Posterior vena cava (tissue), 2 donors: ENCODE results near the gene CCR1. TPM values are rescaled to one million over a fixed set of nuclear protein-coding genes. Genes with fewer than 3 reads are reported as not detected.

Experiments
- DNase-seq: peaks from one replicate; pipeline ENCODE4 v3.0.0-alpha.2; 2020; ENCODE audit warnings: low spot score
- intact Hi-C, 2 donors: fragments of 100-400 bp; cut with DNase I; formaldehyde crosslinking; loops; one replicate each; pipeline versions ENCODE4 v1.14.1 to v1.14.2; 2022 to 2023
- long read RNA-seq, 2 donors: library from polyadenylated mRNA; unstranded; transcript quantifications; one replicate each; pipeline ENCODE4 v2.0.0, GENCODE V29; 2020 to 2021
- total RNA-seq, 2 donors: library from RNA; stranded (reverse); fragmentation: NEBNext Ultra II Directional; extraction: Animal tissue kit (Norgen Biotek cat#: 25700); gene quantifications; one replicate each; pipeline ENCODE4 v1.2.1, GENCODE V29; 2021
- donor health status: DM: yes; HTN: yes; CAD: no.
- donor health status: DM: yes; HTN: yes; CAD: no.

The CCR1 gene
- total RNA-seq = 10 to 100 TPM; 12.0 to 23.7 TPM
- long read RNA-seq, donor 1, partial matches to known transcripts = 0 of 4 reads
- long read RNA-seq, donor 1, other reads (novel, unspliced or antisense) = 2 of 4 reads
- long read RNA-seq, donor 2, transcript CCR1-201 (2 exons, 2,731 nt) = major isoform, 6 of 6 reads
- long read RNA-seq, donor 2, partial matches to known transcripts = 0 of 6 reads
- long read RNA-seq, donor 2, other reads (novel, unspliced or antisense) = 0 of 6 reads

DNA sequence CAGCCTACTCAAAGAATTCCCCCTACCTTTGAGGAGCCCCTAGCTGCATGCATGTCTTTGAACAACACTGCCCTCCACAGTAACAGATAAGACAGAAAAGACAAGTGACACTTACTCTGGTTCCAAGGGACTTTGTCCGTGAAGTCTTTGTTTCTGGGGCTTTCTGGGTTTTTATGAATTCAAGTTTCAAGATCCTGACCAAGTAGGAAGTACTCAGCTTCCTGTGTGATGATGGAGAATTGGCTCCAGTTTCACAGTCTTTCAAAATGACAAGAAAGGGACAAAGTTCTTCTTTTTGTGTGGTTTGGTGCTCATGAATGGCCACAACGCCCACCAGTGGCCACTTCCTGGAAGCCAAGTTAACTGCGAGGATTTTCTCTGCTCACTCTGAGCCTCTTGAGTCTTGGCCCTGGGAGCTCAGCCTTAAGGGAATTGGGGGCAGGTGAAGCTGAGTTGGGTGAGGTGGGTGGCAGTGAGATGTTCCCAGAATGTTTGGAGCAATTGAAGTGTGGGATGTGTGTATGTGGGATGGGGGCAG lies at the start of gene CCR1:
TSS of gene CCR1 (minus strand) at position 147 of the 538 bp plus-strand sequence. CDS start 4,000 bp downstream, outside the sequence.
- DNase-seq = peak; percentile 87
- intact Hi-C loops = loop anchor here in 1 of 2 donors (2.0 kb wide), 1 partner anchor 23 kb away; no protein-coding TSS in a partner anchor

DNA sequence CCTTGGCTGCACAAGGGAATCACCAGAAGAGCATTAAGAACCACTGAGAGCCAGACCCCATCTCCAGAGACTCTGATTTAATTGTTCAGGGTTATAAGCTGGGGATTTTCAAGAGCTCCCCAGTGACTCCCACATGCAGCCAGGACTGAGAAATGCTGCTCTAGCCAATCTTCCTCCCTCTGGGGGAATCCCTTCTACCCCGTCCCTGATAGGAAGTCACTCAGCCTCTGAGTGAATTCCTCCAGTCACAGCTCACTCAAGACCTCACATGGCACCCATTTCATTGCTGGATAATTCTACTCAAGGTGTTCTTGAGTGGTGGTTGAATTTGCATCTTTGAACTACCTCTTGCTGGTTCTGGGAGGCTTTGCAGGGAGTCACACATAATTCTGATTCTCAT lies 44.9 kb upstream of the CCR1 start:
- DNase-seq = no peak
- intact Hi-C loops = no loop called here

DNA sequence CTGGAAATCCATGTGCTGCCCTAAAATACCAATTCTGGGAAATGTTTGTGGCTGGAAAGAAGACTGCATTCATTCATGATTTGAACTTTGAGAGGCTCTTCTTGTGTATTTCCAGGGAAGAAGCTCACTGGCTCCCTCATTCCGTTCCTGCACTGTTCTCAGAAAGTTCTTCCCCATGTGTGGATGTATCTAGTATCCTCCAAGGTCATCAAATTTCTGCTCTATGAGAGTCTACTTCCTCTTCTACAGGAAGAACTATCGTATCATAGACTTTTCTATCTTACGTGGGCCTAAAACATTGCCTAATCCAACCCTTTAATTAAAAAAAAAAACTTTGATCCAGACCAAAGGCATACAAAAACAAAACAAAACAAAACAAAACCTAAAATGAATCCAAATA lies 37.0 kb upstream of the CCR1 start:
- DNase-seq = no peak
- intact Hi-C loops = no loop called here

DNA sequence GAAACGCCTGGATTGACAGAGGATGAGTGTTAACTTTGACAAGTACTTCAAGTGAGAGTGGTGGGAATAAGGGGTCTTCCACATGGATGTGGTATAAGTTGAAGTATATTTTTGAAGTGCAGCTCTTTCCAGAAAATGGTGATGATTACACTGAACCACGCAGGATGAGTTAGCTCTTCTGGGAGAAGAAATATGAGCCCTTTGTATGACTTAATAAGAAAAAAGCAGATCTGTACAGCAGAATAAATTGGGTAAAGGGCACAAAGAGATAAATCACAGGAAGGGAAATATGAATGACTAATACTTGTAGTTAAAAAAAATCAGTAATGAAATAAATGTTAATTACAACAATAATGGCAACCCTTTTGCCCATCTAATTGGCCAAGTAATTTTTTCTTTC lies 35.4 kb upstream of the CCR1 start:
- no peak for DNase-seq
- intact Hi-C loops = no loop called here

DNA sequence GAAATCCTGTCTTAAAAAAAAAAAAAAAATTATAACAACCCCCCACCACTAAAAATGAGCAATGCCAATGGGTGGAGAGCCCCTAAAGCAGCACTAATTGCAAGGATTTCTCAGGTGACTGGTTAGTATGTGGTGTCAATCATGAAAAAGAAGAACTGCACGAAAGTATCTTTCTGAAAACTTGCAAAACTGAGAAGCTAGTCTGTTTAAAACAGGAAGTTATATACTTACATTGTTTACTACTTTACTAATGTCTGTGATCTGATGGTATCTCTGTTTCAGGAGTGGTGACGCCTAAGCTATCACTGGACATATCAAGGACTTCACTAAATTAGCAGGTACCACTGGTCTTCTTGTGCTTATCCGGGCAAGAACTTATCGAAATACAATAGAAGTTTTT lies 34.0 kb upstream of the CCR1 start, which contains the start of gene CCR3:
TSS of gene CCR3 (plus strand) at position 341 of the 400 bp plus-strand sequence. CDS start 22,699 bp downstream, outside the sequence.
- intact Hi-C loops = no loop called here
- DNase-seq = no peak

DNA sequence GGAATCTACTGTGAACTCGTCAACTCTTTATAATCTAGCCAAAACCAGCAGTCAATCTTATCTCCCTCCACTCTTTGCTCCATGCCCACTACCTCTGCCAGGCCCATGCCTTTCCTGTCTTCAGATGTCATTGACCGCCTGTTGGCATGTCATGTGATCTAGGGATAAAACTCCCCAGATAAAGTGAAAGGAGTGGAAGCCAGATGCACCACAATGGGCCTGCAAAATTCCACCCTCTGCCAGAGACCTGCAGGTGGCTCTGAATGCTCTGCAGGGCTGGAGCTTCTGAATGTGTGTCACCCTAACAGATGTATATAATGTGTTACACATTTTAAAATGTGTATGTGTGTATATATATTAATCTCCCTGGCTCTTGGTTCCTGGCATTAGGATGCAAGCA lies 31.8 kb upstream of the CCR1 start:
- no peak for DNase-seq
- intact Hi-C loops = no loop called here

DNA sequence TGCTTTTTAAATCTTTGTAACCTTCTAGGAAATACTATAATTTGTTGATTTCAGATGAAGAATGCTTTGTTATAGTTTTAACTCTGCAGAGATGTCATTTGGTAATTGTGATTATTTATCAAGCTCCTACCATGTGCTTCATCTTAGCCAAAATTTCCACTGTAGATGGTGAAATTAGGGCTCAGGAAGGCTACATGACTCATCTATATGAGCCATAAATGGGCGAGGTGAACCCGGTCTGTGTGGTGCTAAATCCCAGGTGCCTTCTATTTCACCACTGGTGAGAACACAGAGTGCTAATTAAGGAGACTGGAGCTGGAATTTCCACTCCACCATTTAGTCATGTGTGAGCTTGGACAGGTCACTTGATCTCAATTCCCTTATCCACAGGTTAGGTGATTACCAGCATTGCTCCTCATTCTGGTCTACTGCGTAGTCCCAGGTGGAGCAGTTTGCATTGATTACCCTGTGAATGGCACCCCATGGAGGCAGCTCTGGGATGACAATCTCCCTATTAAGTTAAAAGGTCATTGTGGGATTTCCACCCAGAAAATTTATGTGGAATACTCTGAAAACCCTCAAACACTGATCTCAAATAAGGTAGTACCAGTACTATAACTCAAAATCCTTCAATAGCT lies 31.3 kb upstream of the CCR1 start:
- DNase-seq = no peak

DNA sequence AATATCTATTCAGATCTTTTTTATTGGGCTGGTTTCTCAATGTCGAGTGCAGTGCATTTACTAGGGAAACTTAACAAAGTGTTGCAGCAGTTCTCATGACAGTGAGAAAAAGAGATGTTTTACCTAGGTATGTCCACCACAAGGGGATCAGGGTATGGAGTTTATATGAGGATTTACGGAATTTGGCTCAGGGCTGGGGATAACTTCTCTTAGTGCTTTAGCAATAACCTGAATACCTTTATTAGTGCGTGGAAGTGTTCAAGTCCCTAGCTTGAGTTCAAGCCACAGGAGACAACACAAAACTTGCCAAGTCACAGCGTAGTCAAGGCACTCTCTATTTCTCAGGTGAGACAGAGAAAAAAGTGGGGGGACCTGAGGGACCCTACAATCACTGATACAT lies 30.3 kb upstream of the CCR1 start:
- intact Hi-C loops = no loop called here
- no peak for DNase-seq

More for the DNA sequence above, 31.3 kb upstream of the CCR1 start:
- intact Hi-C loops = no loop called here

DNA sequence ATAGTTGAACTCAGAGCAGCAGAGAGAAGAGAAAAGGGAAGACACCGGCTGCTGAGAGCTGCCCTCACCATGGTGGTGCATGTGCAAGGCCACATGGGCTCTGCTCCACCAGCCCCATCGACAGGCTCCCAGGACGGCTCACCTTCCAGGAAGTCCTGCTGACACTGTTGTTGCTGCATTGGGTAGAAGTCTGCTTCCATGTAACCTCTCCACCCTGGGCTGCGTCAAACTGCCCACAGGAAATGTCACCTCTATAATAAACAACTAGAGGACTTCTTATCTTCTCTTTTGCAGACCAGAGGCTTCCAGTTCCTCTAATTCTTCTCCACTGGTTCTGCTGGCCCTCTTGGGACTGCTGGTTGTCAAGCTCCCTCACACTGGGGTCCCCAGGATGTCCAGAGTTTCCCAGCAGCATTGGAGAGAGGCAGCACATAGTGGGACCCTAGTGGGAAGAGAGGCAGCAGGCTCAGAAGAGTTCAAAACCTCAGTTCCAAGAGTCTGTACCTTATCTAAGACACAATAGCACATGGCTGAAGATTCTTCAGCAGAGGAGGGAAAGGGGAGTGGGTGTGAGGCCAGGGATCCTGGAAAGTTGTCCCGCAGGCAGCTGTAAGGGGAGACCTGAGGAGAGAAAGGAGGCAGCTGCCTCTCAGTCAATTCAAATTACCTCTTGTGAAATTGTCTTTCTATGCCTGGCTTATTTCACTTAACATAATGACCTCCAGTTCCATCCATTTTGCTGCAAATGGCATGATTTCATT lies 28.4 kb upstream of the CCR1 start:
- intact Hi-C loops = no loop called here
- DNase-seq = no peak

DNA sequence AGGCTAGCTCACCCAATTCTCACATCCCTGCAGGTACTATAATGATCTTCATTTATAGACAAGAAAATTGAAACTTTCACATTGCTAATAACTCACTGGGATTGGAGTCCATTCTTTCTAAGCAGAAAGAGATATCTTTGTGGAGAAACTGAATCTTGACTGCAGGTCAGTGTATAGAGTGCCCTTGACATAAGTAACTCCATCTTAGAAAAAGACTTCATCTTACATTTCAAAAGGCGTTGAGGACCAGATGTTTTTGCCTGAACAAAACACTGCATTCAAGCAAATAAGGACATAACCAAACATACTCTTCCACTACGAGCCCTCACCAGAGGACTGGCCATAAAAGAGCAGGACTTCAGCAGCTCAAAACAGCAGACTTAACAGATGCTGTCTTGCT lies 27.3 kb upstream of the CCR1 start:
- DNase-seq = no peak
- intact Hi-C loops = no loop called here

DNA sequence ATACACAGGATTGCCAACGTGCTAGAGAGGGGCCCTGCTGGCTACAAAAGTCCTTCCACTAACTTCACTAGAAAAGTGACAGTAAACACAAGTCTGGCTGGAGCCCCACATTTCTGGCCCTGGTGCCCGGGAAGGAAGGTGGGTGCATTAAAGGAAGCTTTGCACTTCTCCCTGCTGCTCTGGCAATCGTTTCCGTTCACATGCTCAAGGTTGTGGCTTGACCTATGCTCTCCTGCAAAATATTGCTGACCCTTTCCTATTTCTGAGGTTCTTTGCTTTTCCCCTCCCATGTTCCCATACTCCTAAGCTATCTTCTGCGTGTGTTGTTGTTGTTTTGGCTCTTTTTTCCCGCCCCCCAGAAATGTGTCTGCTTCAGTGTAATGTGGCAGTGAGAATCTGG lies 25.1 kb upstream of the CCR1 start:
- no peak for DNase-seq
- intact Hi-C loops = no loop called here

DNA sequence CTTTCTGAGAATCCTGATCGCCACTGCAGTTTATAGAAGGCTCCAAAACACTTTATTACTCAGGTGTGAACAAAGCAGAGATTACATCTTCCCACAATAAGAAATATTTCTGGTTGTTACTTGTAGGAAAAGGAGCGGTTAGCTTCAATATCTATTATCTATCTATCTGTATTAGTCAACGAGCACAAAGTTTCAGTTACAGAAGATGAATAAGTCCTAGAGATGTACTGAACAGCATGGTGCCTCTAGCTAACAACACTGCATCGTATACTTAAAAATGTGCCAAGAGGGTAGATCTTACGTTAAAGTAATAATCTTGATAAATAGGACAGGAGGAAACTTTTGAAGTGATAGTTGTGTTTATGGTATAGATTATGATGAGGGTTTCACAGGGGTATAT lies 23.2 kb upstream of the CCR1 start:
- no peak for DNase-seq
- intact Hi-C loops = loop anchor here in 1 of 2 donors (2.0 kb wide), 1 partner anchor 23 kb away; the partner anchor contains the start of gene CCR1

DNA sequence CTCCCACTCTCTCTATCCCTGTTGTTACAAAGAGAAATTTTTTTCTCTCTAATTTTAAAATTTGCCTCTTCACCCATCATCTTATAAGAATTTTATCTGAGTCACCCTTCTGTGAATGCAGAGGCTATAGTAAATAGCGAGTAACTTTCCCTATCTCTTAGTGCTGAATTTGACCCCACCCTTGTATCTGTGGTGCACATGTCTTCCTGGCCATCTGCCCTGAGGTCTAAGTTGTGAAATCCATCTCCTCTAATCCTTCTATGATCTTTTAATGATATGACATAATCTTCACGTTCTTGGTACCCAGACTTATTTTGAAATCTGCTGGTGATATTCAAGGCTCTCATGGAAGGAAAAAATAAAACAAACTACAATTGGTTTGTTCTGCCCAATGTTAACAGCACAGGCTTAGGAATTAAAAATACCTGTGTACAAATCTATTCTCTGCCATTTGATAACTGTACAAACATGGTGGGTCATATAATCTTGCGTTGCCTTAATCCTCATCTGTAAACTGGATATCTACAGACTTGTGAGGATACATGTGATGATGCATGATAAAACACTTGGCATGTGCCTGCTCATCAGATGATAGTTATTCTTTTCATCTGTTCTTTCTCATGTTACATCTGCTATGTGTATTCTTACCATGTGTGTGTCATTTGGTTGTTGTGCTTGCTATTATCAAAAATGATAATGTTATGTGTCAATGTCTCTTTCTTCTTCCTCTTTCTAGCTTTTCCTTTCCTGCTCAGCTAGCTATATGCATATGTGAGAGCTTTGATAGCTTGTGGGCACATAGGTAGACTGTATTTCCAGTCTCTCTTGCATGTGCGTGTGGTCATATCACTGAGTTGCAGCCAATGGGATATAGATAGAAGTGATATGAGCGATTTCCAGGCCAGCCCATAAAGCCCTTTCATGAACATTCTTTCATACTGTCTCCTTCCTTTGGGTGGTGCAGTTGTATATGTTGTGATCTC lies 20.4 kb upstream of the CCR1 start:
- intact Hi-C loops = no loop called here
- no peak for DNase-seq

DNA sequence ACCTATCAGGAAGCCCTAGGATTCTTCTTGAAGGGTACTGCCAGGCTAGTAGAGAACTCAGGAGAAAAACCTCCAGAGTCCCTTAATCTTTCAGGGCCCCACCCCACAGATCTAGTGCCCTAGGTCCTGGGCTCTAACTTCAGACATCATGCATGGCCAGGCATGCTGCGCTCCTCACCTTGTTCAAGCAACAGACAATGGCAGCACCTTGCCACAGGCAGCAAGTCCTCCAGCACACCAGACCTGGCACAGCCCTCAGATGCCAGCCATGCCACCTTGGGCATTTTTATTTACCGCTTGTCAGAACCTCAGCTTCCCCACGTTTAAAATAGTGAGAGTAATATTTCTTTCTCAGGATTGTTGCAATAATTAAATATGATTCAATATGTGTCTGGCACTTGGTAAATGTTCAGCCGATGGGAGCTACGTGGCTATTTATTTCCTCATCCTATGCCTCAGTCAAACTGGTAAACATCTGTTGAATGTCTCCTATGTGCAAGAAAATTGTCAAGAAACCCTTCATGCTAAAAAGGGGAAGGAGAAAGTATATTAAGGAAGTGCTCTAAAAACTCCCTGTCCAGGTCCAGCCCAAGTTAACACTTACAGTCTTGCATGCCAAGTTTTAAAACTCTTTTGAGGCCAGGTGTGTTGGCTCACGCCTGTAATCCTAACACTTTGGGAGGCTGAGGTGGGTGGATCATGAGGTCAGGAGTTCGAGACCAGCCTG lies 14.5 kb upstream of the CCR1 start:
- intact Hi-C loops = no loop called here
- DNase-seq = no peak

DNA sequence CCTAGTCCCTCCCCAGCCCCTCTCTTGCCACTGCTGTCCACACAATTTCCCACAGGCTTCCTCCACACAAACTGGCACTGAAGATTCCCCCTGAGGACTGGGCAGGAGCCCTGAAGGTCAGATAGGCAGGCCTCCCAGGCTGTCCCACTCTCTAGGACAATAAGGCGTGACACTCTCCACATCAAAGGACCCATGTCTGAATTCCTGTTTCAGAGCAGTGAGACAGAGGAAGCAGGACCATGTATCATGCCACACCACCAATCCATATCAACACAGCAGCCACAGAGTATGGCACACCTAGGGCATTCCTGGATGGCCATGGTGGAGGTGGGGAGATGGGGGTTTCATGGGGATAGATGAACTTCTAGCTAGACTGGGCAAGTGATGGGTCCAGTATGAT lies 13.8 kb upstream of the CCR1 start:
- no peak for DNase-seq

DNA sequence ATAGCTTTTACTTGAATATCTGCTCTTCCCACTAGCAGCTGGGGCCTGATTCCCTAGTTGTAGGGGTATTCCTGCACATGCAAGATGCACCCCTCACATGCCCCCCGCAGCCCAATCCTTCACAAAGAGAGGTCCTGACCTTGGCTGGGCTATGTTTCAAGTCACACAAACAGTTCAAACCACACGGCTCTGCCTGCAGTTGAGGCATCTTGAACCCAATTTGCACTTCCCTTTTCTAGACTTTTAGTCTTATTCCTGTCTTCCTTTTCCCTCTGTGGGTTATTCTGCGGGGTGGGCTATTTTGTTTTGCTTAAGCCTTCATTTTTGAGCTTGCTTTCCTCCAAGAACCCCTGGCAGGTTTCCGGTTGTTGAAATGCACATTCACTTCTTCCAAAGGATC lies 13.3 kb upstream of the CCR1 start:
- intact Hi-C loops = no loop called here
- DNase-seq = no peak

More for the DNA sequence above, 13.8 kb upstream of the CCR1 start:
- intact Hi-C loops = no loop called here

DNA sequence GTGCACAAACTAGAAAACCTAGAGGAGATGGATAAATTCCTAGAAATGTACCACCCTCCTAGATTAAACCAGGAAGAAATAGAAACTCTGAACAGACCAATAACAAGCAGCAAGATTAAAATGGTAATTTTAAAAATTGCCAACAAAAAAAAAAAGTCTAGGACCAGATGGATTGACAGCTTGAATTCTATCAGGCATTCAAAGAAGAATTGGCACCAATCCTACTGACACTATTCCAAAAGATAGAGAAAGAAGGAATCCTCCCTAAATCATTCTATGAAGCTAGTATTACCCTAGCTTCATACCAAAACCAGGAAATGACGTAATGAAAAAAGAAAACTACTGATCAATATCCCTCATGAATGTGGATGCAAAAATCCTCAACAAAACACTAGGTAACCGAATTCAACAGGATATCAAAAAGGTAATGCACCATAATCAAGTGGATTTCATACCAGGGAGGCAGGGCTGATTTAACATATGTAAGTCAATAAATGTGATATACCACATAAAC lies 10.1 kb upstream of the CCR1 start:
- intact Hi-C loops = no loop called here
- DNase-seq = no peak

DNA sequence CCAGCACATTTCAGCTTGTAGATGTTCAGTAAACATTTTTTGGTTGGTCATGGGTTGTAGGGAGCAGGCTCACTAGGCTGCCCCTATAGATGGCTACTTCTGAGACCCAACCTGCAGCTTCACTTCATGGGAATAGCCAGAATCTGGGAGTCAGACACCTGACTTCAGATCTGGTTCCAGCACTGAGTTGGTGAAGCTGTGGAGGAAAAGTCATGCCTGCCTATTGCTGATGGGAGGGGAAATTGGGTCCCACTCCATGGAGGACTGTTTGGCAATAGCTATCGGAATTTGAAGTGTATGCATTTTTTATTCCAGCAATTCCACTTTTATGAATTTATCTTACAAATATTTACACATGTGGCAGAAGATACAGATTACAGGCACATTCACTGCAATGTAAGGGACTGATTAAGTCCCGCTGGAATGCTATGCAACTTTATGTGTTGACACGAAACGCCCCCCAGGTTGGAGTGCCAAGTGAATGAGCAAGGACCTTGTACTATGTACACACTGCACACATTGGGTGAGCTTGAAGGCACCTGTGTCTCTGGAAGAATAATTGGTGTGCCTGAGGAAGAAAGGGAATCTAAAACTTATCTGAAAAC lies 7.8 kb upstream of the CCR1 start:
- DNase-seq = no peak
- intact Hi-C loops = no loop called here
